Suprapubic skin (tissue), 4 donors: ENCODE measurements around the gene GRM3. TPM values are rescaled to one million over a fixed set of nuclear protein-coding genes. Genes with fewer than 3 reads are reported as not detected.

Experiments
- DNase-seq, 2 donors: peaks; one replicate each; pipeline ENCODE4 v3.0.0-alpha.2; 2019; ENCODE audit warnings: low spot score in 2 of 2
- H3K27ac ChIP-seq: fragments of 200-600 bp; sonication (generic); one replicate; pipeline ENCODE4 v1.5.1; 2019
- H3K27me3 ChIP-seq: fragments of 200-600 bp; sonication (generic); one replicate; pipeline ENCODE4 v1.5.1; 2019
- H3K36me3 ChIP-seq: fragments of 200-600 bp; sonication (generic); one replicate; pipeline ENCODE4 v1.5.1; 2019
- H3K4me1 ChIP-seq: fragments of 200-600 bp; sonication (generic); one replicate; pipeline ENCODE4 v1.5.1; 2019
- H3K4me3 ChIP-seq: fragments of 200-600 bp; sonication (generic); one replicate; pipeline ENCODE4 v1.5.1; 2019; ENCODE audit warnings: mild to moderate bottlenecking
- H3K9me3 ChIP-seq: fragments of 200-600 bp; sonication (generic); one replicate; pipeline ENCODE4 v1.5.1; 2019
- CTCF ChIP-seq, 2 donors: fragments of 200-600 bp in 1 of 2; fragments of 450-650 bp in 1 of 2; sonication (generic) in 1 of 2; IDR thresholded peaks; one replicate each; pipeline ENCODE4 v1.5.1; 2016 to 2019; ENCODE audit warnings: antibody characterized with exemption in 2 of 2, mild to moderate bottlenecking in 1 of 2, moderate library complexity in 1 of 2
- EP300 ChIP-seq: sonication (generic); formaldehyde crosslinking; IDR thresholded peaks from one replicate; pipeline ENCODE4 v1.6.1; 2017; ENCODE audit warnings: antibody characterized with exemption
- POLR2A ChIP-seq, 2 donors: fragments of 450-650 bp; IDR thresholded peaks; one replicate each; pipeline ENCODE4 v1.6.1; 2017; ENCODE audit warnings: antibody characterized with exemption in 2 of 2, mild to moderate bottlenecking in 2 of 2, moderate library complexity in 2 of 2
- POLR2AphosphoS5 ChIP-seq, 3 donors: sonication (generic); formaldehyde crosslinking; IDR thresholded peaks; one replicate each; pipeline ENCODE4 v1.6.1; 2017; ENCODE audit warnings: antibody characterized with exemption in 3 of 3
- WGBS: methylation state at CpG from one replicate; pipeline ENCODE4 v1.1.5; 2018; 5-methylcytosine and 5-hydroxymethylcytosine counted together
- total RNA-seq, 4 donors: library from RNA; depleted of rRNA; stranded (reverse); fragments of >200 nt; gene quantifications; one replicate each; pipeline ENCODE4 v1.1.0, GENCODE V29; 2016

Gene GRM3
- total RNA-seq, 4 donors from 2014 or later, result not detected

GRCh38 chr7:86768967-86769760 lies 125.5 kb downstream of the GRM3 start:
- Histone ChIP-seq H3K9me3 (no peaks in the 10 kb centered on the region), H3K4me3 (no peak overlapping the region), H3K4me1 (no peaks in the 10 kb centered on the region), H3K36me3 (no peaks in the 10 kb centered on the region), H3K27me3 (no peaks in the 10 kb centered on the region), H3K27ac (no peak overlapping the region)
- no peak for DNase-seq
- 58% methylated on average over 4 of the region's 4 CpGs for WGBS
- TF ChIP-seq CTCF (IDR thresholded peaks at IDR 0.05) (no peak), POLR2A (IDR thresholded peaks at IDR 0.05) (no peak)

GRCh38 chr7:86773309-86773708 lies 129.6 kb downstream of the GRM3 start:
- no peaks in the 10 kb centered on the region for H3K36me3 ChIP-seq

GRCh38 chr7:86775203-86775602 lies 131.5 kb downstream of the GRM3 start:
- H3K27me3 ChIP-seq, result no peaks in the 10 kb centered on the region
- no peaks in the 10 kb centered on the region for H3K4me1 ChIP-seq
- H3K36me3 ChIP-seq, result no peaks in the 10 kb centered on the region
- H3K4me3 ChIP-seq, result no peak overlapping the region
- DNase-seq, result no peak
- no peaks in the 10 kb centered on the region for H3K9me3 ChIP-seq
- H3K27ac ChIP-seq, result no peak overlapping the region
- no peak for TF ChIP-seq POLR2A (IDR thresholded peaks at IDR 0.05)
- no peak for TF ChIP-seq EP300
- TF ChIP-seq POLR2AphosphoS5 (IDR thresholded peaks at IDR 0.05), result no peak
- no peak for TF ChIP-seq CTCF (IDR thresholded peaks at IDR 0.05)

More at GRCh38 chr7:86773309-86773708, 129.6 kb downstream of the GRM3 start:
- H3K27me3 ChIP-seq, result no peaks in the 10 kb centered on the region
- no peaks in the 10 kb centered on the region for H3K4me1 ChIP-seq
- no peak overlapping the region for H3K27ac ChIP-seq
- no peak for DNase-seq
- H3K9me3 ChIP-seq, result no peaks in the 10 kb centered on the region
- no peak overlapping the region for H3K4me3 ChIP-seq
- no peak for TF ChIP-seq POLR2AphosphoS5 (IDR thresholded peaks at IDR 0.05)
- no peak for TF ChIP-seq POLR2A (IDR thresholded peaks at IDR 0.05)
- TF ChIP-seq EP300, result no peak

- no peak overlapping the region for H3K27ac ChIP-seq
- no peaks in the 10 kb centered on the region for H3K27me3 ChIP-seq
- 37% methylated on average over 1 of the region's 1 CpG for WGBS
- TF ChIP-seq POLR2A (IDR thresholded peaks at IDR 0.05), result no peak
- no peak for TF ChIP-seq CTCF (IDR thresholded peaks at IDR 0.05)
- TF ChIP-seq EP300, result no peak
- TF ChIP-seq POLR2AphosphoS5 (IDR thresholded peaks at IDR 0.05), result no peak
- H3K4me3 ChIP-seq, result no peak overlapping the region
- no peak for DNase-seq
- no peaks in the 10 kb centered on the region for H3K36me3 ChIP-seq
- no peaks in the 10 kb centered on the region for H3K9me3 ChIP-seq
- H3K4me1 ChIP-seq, result no peaks in the 10 kb centered on the region
Measured at GRCh38 chr7:86776136-86776535, 132.4 kb downstream of the GRM3 start.

- no peak for DNase-seq
- H3K4me1 ChIP-seq, result no peaks in the 10 kb centered on the region
- H3K9me3 ChIP-seq, result no peaks in the 10 kb centered on the region
- H3K27ac ChIP-seq, result no peak overlapping the region
- H3K4me3 ChIP-seq, result no peak overlapping the region
- TF ChIP-seq POLR2A (IDR thresholded peaks at IDR 0.05) (no peak), EP300 (no peak)
- H3K27me3 ChIP-seq, result no peaks in the 10 kb centered on the region
- no peaks in the 10 kb centered on the region for H3K36me3 ChIP-seq
Measured at GRCh38 chr7:86778271-86778670, 134.6 kb downstream of the GRM3 start.

GRCh38 chr7:86784765-86785164 lies 141.1 kb downstream of the GRM3 start:
- Histone ChIP-seq H3K36me3 (no peaks in the 10 kb centered on the region), H3K27ac (no peak overlapping the region), H3K4me3 (no peak overlapping the region), H3K4me1 (no peaks in the 10 kb centered on the region), H3K27me3 (no peaks in the 10 kb centered on the region), H3K9me3 (peaks cover 3% of the 10 kb centered on the region)
- no peak for DNase-seq
- WGBS, result 44% methylated on average over 2 of the region's 2 CpGs
- TF ChIP-seq POLR2AphosphoS5 (IDR thresholded peaks at IDR 0.05), result no peak
- TF ChIP-seq EP300, result no peak
- no peak for TF ChIP-seq CTCF (IDR thresholded peaks at IDR 0.05)
- TF ChIP-seq POLR2A (IDR thresholded peaks at IDR 0.05), result no peak
